Transverse colon (tissue), 4 donors: ENCODE results near the gene TNFRSF19. TPM values are rescaled to one million over a fixed set of nuclear protein-coding genes. Genes with fewer than 3 reads are reported as not detected.

Experiments
- DNase-seq: peaks from one replicate; pipeline ENCODE4 v3.0.0-alpha.2; 2019
- H3K27ac ChIP-seq, 4 donors: fragments of 200-600 bp; sonication (generic); 2 replicates each; pipeline ENCODE4 v1.5.1; 2016 to 2018; ENCODE audit warnings: inconsistent platforms in 4 of 4
- H3K27me3 ChIP-seq: fragments of 200-600 bp; sonication (generic); 2 replicates; pipeline ENCODE4 v1.5.1; 2017; ENCODE audit warnings: inconsistent platforms
- H3K36me3 ChIP-seq, 4 donors: fragments of 200-600 bp; sonication (generic); 2 replicates each; pipeline ENCODE4 v1.5.1; 2017 to 2019; ENCODE audit warnings: inconsistent platforms in 4 of 4
- H3K4me1 ChIP-seq, 4 donors: fragments of 200-600 bp; sonication (generic); 2 replicates each; pipeline ENCODE4 v1.5.1; 2017 to 2020; ENCODE audit warnings: inconsistent platforms in 4 of 4
- H3K4me3 ChIP-seq, 4 donors: fragments of 200-600 bp; sonication (generic); 1 replicate in 1 of 4; 2 replicates in 3 of 4; pipeline versions ENCODE4 v1.5.1 to v1.6.1; 2017 to 2019; ENCODE audit warnings: inconsistent platforms in 4 of 4
- H3K9me3 ChIP-seq, 2 donors: fragments of 200-600 bp; sonication (generic); 2 replicates each; pipeline ENCODE4 v1.5.1; 2017 to 2019; ENCODE audit warnings: inconsistent platforms in 2 of 2
- CTCF ChIP-seq, 5 experiments: fragments of 200-600 bp in 3 of 5; fragments of 450-650 bp in 2 of 5; sonication (generic) in 3 of 5; IDR thresholded peaks; 1 replicate in 2 of 5; 2 replicates in 3 of 5; pipeline ENCODE4 v1.5.1; 2016 to 2017; ENCODE audit warnings: antibody characterized with exemption in 5 of 5, inconsistent platforms in 3 of 5, mild to moderate bottlenecking in 2 of 5, moderate library complexity in 1 of 5
- EP300 ChIP-seq: sonication (generic); formaldehyde crosslinking; IDR thresholded peaks from one replicate; pipeline ENCODE4 v1.6.1; 2017; ENCODE audit warnings: antibody characterized with exemption, low read depth
- POLR2A ChIP-seq: fragments of 450-650 bp; IDR thresholded peaks from one replicate; pipeline ENCODE4 v1.6.1; 2016; ENCODE audit warnings: antibody characterized with exemption, mild to moderate bottlenecking, moderate library complexity
- POLR2AphosphoS5 ChIP-seq, 3 donors: sonication (generic); formaldehyde crosslinking; IDR thresholded peaks; one replicate each; pipeline ENCODE4 v1.6.1; 2016; ENCODE audit warnings: antibody characterized with exemption in 3 of 3
- WGBS, 2 donors: methylation state at CpG; one replicate each; pipeline ENCODE4 v1.1.5; 2018; ENCODE audit warnings: low coverage in 1 of 2; 5-methylcytosine and 5-hydroxymethylcytosine counted together
- in situ Hi-C, 4 donors: fragments of 200-750 bp; cut with MboI; loops; one replicate each; pipeline versions ENCODE4 v1.15.0 to v1.15.1; 2017; ENCODE audit warnings: low sequenced_read_pairs in 3 of 4, low pct_ligation_motif_present in 1 of 4, low pct_unique_long_range_greater_than_20kb in 1 of 4
- intact Hi-C: fragments of 100-400 bp; cut with DNase I; formaldehyde crosslinking; loops from one replicate; pipeline ENCODE4 v1.15.1; 2023; ENCODE audit warnings: low total_unique reads
- total RNA-seq, 4 donors: library from RNA; depleted of rRNA; stranded (reverse); fragments of >200 nt; gene quantifications; one replicate each; pipeline ENCODE4 v1.1.0, GENCODE V29; 2016

The TNFRSF19 gene
- total RNA-seq, 4 donors from 2014 or later = 0.80 to 1.3 (median 0.96) TPM; not detected in 1

- Histone ChIP-seq H3K27me3 (no peaks in the 10 kb centered on the region), H3K27ac (no peak overlapping the region), H3K4me1 (no peaks in the 10 kb centered on the region), H3K36me3 (no peaks in the 10 kb centered on the region), H3K9me3 (no peaks in the 10 kb centered on the region), H3K4me3 (no peak overlapping the region)
- WGBS, 2 donors = 76% methylated on average over 5 of the region's 5 CpGs
- TF ChIP-seq POLR2A (no peak), POLR2AphosphoS5 (IDR thresholded peaks at IDR 0.05) (no peak), CTCF (IDR thresholded peaks at IDR 0.05) (no peak), EP300 (no peak)
- no peak for DNase-seq
- intact Hi-C loops (no loop called here), in situ Hi-C loops (no loop called here)
Measured at GRCh38 chr13:23557043-23557442, 13.2 kb upstream of the TNFRSF19 start.

- DNase-seq = no peak
- intact Hi-C loops = no loop called here
- no peak overlapping the region for H3K27ac ChIP-seq
- H3K4me3 ChIP-seq = no peak overlapping the region
- no peaks in the 10 kb centered on the region for H3K36me3 ChIP-seq
- H3K4me1 ChIP-seq = no peaks in the 10 kb centered on the region
- no peaks in the 10 kb centered on the region for H3K27me3 ChIP-seq
- H3K9me3 ChIP-seq = no peaks in the 10 kb centered on the region
- TF ChIP-seq EP300 = no peak
- TF ChIP-seq CTCF (IDR thresholded peaks at IDR 0.05) = no peak
- no peak for TF ChIP-seq POLR2AphosphoS5 (IDR thresholded peaks at IDR 0.05)
- no peak for TF ChIP-seq POLR2A
- WGBS, 2 donors = 75 to 88% methylated on average over 2 of the region's 2 CpGs
- in situ Hi-C loops = no loop called here
Measured at GRCh38 chr13:23557733-23558132, 12.5 kb upstream of the TNFRSF19 start.

- H3K9me3 ChIP-seq = no peaks in the 10 kb centered on the region
- no peak for DNase-seq
- H3K27me3 ChIP-seq = no peaks in the 10 kb centered on the region
- no peak overlapping the region for H3K4me3 ChIP-seq
- no peaks in the 10 kb centered on the region for H3K4me1 ChIP-seq
- TF ChIP-seq CTCF (IDR thresholded peaks at IDR 0.05) = no peak
- TF ChIP-seq POLR2A = no peak
- no peak for TF ChIP-seq EP300
- no peak for TF ChIP-seq POLR2AphosphoS5 (IDR thresholded peaks at IDR 0.05)
- intact Hi-C loops (no loop called here), in situ Hi-C loops (no loop called here)
- H3K36me3 ChIP-seq = no peaks in the 10 kb centered on the region
- peak overlapping the region; percentile 22 to 47 (median 36) for H3K27ac ChIP-seq
- WGBS, 2 donors = 28 to 52% methylated on average over 13 to 14 of the region's 14 CpGs
Measured at GRCh38 chr13:23558675-23559536, 11.3 kb upstream of the TNFRSF19 start.

- in situ Hi-C loops (no loop called here), intact Hi-C loops (no loop called here)
- Histone ChIP-seq H3K9me3 (no peaks in the 10 kb centered on the region), H3K27ac (no peak overlapping the region), H3K4me3 (no peak overlapping the region), H3K4me1 (no peaks in the 10 kb centered on the region), H3K27me3 (no peaks in the 10 kb centered on the region), H3K36me3 (no peaks in the 10 kb centered on the region)
- TF ChIP-seq POLR2A (no peak), EP300 (no peak), CTCF (IDR thresholded peaks at IDR 0.05) (no peak), POLR2AphosphoS5 (IDR thresholded peaks at IDR 0.05) (no peak)
- 95% methylated on average over 4 to 7 of the region's 7 CpGs for WGBS, 2 donors
- no peak for DNase-seq
Measured at GRCh38 chr13:23560571-23561089, 9.6 kb upstream of the TNFRSF19 start.
